GM19023 (cell line): ENCODE data around the gene STAT3.
A peak's percentile ranks its signal among the peaks of the same experiment; 100 is the strongest.

Source experiments
- ATAC-seq: cut with Tn5 transposase; IDR thresholded peaks from one replicate; pipeline ENCODE4 v1.9.1; 2021; ENCODE audit warnings: mild to moderate bottlenecking, moderate library complexity; ENCODE audit not compliant: unreplicated experiment

Gene STAT3

GRCh38 chr17:42354956-42355843 lies 33.0 kb downstream of the STAT3 start:
- no peak for ATAC-seq

DNA sequence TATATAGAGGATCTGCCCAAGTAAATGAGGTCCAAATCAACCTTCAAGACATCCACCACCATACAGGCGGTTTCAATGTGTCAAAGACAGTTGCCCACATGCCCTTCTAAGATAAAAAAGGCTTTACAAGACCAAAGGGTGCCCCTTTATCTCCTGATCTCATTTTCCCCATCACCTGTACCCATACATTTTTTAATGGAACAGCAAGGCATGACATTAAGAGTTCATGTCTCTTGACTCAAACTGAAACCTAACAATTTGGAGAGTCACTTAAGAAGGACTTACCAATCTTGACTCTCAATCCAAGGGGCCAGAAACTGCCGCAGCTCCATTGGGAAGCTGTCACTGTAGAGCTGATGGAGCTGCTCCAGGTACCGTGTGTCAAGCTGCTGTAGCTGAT lies 40.1 kb downstream of the STAT3 start:
- no peak for ATAC-seq

DNA sequence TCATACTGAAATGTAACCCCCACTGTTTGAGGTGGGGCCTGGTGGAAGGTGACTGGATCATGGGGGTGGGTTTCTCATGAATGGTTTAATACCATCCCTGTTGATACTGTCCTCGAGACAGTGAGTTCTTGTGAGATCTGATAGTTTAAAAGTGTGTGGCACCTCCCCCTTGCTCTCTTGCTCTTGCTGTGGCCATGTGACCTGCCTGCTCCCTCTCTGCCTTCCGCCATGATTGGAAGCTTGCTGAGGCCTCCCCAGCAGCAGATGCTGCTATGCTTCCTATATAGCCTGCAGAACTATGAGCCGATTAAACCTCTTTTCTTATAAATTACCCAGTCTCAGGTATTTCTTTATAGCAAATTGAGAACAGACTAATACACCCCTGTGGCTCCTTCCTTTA lies 40.6 kb downstream of the STAT3 start:
- no peak for ATAC-seq

GRCh38 chr17:42347198-42347597 lies 41.0 kb downstream of the STAT3 start:
- no peak for ATAC-seq

DNA sequence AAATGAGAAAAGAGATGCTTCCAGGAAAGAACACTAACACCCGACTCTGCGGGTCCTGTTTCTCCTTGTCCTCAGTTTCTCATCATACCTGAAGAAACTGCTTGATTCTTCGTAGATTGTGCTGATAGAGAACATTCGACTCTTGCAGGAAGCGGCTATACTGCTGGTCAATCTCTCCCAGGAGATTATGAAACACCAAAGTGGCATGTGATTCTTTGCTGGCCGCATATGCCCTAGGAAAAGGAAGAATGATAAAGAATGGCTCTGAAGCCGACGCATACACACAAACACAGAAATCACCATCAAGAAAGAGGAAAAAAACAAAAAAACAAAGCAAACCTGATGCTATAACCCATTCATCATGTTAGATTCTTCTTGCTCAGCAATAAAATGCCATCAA lies 41.8 kb downstream of the STAT3 start:
- ATAC-seq: no peak

- no peak for ATAC-seq
These were observed 42.7 kb downstream of the STAT3 start for GRCh38 chr17:42345396-42346073.

DNA sequence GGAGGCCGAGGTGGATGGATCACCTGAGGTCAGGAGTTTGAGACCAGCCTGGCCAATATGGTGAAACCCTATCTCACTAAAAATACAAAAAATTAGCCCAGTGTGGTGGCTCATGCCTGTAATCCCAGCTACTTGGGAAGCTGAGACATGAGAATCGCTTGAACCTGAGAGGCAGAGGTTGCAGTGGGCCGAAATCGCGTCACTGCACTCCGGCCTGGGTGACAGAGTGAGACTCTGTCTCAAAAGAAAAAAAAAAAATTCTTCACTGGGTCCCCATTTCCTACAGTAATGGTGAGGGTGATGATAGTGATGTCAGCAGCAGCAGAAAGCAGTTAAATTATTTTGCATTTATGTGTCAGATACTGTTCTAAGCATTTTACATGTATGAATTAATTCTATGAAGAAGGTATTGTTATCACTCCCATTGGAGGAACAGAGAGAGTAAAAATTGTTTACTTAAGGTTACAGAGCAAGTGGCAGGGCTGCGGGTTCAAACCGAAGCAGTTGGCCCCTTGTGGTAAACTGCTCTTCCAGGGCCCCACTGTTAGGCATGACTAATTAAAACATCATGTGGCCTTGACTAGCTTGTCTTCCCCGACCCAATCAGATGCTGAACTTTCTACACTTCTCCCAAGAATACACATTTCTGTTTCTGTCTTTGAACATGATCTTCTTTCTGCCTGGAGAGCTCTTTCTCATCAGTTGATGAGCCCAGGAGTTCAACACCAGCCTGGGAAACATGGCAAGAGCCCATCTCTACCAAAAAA lies 45.8 kb downstream of the STAT3 start:
- no peak for ATAC-seq

GRCh38 chr17:42341568-42341967 lies 46.7 kb downstream of the STAT3 start:
- no peak for ATAC-seq

- ATAC-seq: no peak
These were observed 47.5 kb downstream of the STAT3 start for GRCh38 chr17:42340691-42341127.

GRCh38 chr17:42339221-42339620 lies 49.0 kb downstream of the STAT3 start:
- ATAC-seq: no peak

DNA sequence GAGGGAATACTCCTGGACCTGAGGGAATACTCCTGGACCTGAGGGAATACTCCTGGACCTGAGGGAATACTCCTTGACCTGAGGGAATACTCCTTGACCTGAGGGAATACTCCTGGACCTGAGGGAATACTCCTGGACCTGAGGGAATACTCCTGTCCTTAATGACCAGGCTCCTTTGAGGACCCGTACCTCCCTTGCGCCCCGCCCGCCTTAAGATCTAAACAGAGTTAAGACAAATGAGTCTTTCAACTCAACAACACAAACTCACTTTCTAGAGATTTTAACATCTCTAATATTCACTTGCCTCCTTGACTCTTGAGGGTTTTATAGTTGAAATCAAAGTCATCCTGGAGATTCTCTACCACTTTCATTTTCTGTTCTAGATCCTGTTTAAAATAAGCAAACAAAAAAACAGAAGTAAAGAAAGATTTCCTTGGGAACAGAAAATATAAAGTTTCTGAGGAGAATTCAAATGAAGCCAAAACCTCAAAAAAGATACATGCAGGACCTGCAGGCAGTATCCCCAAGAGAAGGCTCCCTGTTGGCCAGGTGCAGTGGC lies 49.7 kb downstream of the STAT3 start:
- no peak for ATAC-seq

GRCh38 chr17:42337442-42337841 lies 50.8 kb downstream of the STAT3 start:
- peak; percentile 45 for ATAC-seq

GRCh38 chr17:42334677-42335076 lies 53.6 kb downstream of the STAT3 start:
- ATAC-seq: no peak

- no peak for ATAC-seq
These were observed 55.2 kb downstream of the STAT3 start for GRCh38 chr17:42333053-42333452.

DNA sequence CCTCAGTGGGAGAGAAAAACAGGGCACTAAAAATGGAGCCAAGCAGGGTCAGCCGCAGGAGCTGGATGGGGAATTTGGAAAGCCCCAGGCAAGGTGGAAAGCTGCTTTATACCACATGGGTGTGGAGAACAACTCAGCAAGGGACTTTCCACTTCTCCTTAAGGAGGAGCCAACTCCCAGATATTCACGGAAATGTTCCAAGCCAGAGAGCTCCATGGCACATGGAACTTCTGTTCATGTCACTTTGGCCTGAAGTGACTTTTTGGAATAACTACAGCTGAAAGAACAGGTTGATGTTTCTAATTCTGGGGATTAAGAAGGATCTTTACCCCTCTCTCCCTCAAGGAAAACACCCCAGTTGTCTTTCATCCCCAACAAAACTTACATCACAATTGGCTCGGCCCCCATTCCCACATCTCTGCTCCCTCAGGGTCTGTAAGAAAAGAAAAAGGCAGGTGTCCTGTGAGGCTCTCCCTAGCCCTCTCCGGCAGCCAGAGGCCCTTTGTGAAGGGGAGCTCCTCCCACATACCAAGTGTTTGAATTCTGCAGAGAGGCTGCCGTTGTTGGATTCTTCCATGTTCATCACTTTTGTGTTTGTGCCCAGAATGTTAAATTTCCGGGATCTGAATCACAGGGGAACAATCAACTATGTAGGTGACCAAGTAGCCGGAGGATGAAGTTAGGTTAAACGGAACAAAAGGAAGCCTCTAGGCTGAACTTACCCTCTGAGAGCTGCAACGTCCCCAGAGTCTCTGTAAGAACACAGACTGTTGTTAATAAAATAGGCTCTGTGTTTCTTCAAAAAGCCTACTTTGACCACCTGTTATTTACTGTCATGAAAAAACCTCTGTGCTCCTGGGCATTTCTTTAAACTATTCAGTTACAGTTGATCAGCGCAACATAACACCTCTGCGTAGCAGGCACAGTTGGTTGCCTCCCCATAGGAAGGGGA lies 58.9 kb downstream of the STAT3 start:
- no peak for ATAC-seq

- no peak for ATAC-seq
These were observed 63.2 kb downstream of the STAT3 start for GRCh38 chr17:42325026-42325425.

DNA sequence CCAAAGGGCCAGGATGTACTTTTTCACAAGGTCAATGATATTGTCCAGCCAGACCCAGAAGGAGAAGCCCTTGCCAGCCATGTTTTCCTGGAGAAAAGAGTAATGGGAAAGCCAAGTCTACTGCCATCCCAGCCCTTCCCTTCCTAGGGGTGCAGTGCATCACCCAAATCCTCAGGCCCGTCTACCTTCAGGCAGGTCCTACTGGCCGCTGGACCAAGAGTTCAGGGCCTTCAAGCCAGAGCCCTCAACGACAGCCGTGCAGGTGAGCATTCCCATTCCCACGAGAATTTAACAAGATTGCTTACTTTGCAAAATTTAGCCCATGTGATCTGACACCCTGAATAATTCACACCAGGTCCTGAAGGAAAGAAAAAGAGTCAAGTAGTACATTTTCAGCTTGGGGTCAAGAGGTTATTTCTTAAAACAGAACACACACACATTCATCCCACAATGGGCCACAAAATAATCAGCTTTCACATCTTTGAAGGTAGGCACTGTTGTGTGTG lies 64.9 kb downstream of the STAT3 start:
- no peak for ATAC-seq

GRCh38 chr17:42322382-42323267 lies 65.6 kb downstream of the STAT3 start:
- ATAC-seq: no peak

DNA sequence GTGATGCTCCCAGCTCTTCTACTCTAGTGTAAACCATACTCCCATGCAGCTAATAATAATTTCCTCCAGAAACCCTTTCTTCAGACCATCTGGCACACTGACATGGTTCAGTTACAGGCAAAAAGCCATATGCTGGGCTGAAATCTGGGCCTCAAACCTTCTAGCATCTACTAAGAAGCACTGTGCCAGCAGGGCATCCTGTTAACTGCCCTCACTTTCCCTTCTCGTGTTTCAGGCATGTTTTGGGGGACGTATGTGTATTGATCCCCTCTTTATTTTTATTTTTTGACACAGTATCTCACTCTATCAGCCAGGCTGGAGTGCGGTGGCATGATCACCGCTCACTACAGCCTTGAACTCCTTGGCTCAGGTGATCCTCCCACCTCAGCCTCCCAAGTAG lies 66.7 kb downstream of the STAT3 start:
- no peak for ATAC-seq
